GM12873 (cell line): Measurements from ENCODE around the gene STAT3.

ENCODE experiments used
- TF ChIP-seq, protein P1 (sequence below): IDR thresholded peaks from 2 replicates; pipeline ENCODE4 v1.5.1; 2012; ENCODE audit warnings: low read depth, mild to moderate bottlenecking, moderate library complexity, low read length, control low read depth; ENCODE audit not compliant: insufficient read depth; ENCODE audit errors: missing control alignments

Gene STAT3

DNA sequence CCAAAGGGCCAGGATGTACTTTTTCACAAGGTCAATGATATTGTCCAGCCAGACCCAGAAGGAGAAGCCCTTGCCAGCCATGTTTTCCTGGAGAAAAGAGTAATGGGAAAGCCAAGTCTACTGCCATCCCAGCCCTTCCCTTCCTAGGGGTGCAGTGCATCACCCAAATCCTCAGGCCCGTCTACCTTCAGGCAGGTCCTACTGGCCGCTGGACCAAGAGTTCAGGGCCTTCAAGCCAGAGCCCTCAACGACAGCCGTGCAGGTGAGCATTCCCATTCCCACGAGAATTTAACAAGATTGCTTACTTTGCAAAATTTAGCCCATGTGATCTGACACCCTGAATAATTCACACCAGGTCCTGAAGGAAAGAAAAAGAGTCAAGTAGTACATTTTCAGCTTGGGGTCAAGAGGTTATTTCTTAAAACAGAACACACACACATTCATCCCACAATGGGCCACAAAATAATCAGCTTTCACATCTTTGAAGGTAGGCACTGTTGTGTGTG, 64.9 kb downstream of the STAT3 start:
- TF ChIP-seq, protein P1, sequence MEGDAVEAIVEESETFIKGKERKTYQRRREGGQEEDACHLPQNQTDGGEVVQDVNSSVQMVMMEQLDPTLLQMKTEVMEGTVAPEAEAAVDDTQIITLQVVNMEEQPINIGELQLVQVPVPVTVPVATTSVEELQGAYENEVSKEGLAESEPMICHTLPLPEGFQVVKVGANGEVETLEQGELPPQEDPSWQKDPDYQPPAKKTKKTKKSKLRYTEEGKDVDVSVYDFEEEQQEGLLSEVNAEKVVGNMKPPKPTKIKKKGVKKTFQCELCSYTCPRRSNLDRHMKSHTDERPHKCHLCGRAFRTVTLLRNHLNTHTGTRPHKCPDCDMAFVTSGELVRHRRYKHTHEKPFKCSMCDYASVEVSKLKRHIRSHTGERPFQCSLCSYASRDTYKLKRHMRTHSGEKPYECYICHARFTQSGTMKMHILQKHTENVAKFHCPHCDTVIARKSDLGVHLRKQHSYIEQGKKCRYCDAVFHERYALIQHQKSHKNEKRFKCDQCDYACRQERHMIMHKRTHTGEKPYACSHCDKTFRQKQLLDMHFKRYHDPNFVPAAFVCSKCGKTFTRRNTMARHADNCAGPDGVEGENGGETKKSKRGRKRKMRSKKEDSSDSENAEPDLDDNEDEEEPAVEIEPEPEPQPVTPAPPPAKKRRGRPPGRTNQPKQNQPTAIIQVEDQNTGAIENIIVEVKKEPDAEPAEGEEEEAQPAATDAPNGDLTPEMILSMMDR = no peak

DNA sequence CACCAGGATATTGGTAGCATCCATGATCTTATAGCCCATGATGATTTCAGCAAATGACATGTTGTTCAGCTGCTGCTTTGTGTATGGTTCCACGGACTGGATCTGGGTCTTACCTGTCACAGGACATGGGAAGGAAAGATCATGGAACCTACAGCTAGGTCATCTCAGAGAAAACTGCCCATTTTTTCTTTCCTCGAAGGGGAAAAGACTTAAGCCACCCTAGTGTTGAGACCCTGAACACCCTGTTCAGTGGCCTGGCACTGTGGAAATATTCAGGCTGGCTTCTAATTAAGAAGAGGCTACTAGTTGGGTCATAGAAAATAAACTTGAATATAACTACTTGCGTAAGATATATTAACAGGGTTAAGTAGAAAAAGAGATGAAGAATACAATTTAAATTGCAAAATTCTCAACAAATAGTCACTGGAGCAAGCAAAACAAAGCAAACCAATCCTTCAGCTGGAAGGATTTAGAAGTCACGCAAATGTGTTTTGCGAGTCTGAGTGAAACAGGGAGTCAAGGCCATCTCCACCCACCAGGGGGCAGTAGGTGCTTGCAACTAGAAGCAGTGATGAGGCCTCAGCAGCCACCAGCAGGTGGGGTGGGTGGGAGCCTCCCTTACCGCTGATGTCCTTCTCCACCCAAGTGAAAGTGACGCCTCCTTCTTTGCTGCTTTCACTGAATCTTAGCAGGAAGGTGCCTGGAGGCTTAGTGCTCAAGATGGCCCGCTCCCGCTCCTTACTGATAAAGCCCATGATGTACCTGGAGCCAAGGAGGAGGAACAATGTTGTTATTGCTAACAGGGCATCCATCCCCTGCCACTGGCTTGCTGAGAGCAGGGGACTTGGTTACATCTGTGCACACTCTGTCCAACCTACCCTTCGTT, 65.6 kb downstream of the STAT3 start:
- TF ChIP-seq, protein P1 = peak; percentile 100

- TF ChIP-seq, protein P1 = no peak
These were observed 66.7 kb downstream of the STAT3 start for GRCh38 chr17:42321555-42321954.

DNA sequence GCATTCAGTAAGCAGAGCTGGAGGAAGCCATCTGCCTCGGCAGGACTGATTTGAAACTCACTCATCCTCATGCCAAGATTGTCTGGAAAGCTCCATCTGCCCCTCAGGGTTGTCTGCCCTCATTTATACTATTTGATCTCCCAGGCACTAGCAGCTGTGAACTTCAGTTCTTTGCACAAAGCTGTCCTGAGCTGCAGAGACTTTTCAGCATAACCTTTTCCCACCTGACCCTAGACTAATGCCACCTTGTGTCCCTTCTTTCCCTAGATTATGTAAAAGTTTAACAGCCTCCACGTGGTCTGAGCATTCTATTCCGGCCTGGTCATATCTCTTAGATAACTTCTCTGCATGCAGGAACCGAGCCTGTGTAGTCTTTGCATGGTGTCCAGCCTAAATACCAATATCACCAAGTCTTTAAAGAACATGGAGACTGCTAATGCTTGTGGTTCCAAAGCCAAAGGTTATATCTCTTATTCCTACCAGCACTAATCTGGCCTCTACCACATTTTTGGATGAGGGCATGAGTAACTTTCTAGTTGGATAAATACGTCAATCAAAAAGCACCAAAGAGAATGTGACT, 70.9 kb downstream of the STAT3 start:
- TF ChIP-seq, protein P1 = no peak

DNA sequence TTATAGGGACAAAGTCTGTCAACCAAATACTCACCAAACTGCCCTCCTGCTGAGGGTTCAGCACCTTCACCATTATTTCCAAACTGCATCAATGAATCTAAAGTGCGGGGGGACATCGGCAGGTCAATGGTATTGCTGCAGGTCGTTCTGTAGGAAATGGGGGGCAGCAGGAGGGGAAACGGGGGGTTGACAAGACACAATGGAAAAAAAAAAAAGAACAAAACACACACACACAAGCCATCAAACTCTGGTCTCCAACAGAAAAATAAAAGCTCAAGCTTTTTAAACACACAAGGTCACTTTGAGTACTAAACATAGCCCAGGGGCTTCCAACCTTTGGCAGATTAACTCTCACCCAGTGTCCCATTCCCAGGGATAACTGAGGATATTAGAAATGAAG, 71.5 kb downstream of the STAT3 start:
- TF ChIP-seq, protein P1 = no peak

DNA sequence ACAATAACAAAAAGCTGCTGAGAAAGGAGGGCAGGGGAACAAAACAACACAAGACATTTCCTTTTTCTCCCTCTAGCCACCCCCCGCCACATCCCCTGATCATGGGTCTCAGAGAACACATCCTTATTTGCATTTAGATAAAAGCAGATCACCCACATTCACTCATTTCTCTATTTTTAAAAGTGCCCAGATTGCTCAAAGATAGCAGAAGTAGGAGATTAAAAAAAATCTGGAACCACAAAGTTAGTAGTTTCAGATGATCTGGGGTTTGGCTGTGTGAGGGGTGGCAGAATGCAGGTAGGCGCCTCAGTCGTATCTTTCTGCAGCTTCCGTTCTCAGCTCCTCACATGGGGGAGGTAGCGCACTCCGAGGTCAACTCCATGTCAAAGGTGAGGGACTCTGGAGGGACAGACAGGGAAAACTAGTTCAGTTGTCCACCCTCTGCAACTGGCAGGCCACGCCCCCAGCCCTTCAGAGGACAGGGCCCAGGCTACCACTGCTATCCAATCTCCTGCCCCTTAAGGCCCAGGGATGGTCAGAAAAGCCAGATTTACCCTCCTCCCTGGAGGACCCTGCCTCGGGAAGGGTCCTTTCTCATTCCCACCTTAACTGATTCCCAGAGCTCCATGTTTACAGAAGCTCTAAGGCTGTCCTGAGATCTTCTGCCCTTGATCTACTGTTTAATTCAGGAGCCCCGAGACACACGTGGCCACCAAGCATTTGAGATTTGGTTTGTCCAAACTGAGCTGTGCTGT, 72.7 kb downstream of the STAT3 start:
- TF ChIP-seq, protein P1 = no peak
